Occipital lobe (tissue), 2 donors: Measurements from ENCODE around the gene TICAM1. TPM values are rescaled to one million over a fixed set of nuclear protein-coding genes. Genes with fewer than 3 reads are reported as not detected.
"Not testable (repeated sequence)": the region's sequence is repeated elsewhere in the genome, so short reads cannot be mapped to it uniquely, and the experiment has no call there.

Experiments
- DNase-seq: peaks from one replicate; lab custom pipeline; 2025; lab: John Stamatoyannopoulos, UW
- total RNA-seq: library from RNA; depleted of rRNA; stranded (reverse); fragments of >200 nt; gene quantifications from one replicate; pipeline ENCODE4 v1.2.3, GENCODE V29; 2014

TICAM1 gene
- total RNA-seq, 1 donor from 2014 or later: 0.78 TPM

DNA sequence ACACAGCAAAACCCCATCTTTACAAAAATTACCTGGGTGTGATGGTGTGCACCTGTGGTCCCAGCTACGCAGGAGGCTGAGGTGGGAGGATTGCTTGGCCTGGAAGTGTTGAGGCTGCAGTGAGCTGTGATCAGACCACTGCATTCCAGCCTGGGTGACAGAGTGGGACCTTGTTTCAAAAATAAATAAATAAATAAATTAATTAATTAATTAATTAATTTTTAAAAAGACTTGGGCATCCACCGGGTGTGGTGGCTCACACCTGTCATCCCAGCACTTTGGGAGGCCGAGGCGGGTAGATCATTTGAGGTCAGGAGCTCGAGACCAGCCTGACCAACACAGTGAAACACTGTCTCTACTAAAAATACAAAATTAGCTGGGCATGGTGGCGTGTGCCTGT is 26.4 kb downstream of the TICAM1 start:
- DNase-seq: not testable (repeated sequence)

DNA sequence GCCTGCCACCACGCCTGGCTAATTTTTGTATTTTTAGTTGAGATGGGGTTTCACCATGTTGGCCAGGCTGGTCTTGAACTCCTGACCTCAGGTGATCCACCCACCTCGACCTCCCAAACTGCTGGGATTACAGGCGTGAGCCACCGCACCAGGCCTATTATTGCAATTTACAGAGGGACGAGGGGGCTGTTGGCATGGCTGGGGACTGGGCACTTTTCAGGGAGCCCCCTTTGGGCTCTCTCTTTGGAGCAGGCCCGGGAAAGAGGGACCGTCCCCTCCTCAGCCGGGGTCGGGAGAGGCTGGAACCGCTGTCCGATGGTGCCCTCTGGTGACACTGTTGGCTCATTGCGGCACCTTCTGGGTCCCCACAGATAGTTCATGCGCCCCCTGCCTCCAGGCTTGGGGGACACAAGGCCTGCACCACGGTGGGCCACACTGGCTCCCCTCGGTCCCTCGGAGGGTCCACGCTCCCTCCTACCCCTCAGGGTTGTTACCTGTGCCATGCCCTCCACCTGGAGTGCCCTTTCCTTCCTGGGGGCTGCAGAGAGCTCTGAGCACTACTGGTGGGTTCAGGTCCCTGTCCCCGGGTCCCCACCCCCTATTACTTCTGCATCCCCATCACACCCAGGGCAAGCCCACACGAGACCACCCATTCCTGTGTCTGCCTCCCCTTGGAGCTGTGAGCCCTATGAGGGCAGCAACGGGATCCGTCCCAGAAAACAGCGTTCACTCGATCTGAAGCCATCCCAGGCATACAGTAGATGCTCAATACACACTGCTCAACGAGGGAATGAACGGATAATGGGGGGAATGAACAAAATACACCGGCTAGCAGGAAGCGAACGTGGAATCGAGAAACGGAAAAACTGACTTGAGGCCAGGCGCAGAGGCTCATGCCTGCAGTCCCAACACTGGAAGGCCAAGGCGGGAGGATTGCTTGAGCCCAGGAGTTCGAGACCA is 27.5 kb downstream of the TICAM1 start:
- DNase-seq: no peak

DNA sequence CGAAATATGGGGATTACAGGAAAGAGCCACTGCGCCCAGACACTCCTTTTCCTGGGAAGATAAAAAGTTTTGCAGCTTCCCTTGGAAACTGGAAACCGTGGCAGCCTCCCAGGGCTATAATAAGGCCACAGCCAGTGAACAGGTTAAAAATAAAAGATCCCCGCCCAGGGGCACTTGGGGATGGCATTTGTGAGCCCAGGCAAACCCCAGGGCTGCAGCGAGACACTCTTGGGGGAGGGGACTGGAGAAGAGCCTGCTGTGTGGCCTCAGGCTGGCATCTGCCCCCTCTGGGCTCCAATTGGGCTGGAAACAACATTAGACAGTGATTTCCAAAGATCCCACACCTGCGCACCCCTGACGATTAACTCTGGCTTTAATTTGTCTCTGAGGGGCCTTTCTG is 28.8 kb downstream of the TICAM1 start:
- DNase-seq: no peak

DNA sequence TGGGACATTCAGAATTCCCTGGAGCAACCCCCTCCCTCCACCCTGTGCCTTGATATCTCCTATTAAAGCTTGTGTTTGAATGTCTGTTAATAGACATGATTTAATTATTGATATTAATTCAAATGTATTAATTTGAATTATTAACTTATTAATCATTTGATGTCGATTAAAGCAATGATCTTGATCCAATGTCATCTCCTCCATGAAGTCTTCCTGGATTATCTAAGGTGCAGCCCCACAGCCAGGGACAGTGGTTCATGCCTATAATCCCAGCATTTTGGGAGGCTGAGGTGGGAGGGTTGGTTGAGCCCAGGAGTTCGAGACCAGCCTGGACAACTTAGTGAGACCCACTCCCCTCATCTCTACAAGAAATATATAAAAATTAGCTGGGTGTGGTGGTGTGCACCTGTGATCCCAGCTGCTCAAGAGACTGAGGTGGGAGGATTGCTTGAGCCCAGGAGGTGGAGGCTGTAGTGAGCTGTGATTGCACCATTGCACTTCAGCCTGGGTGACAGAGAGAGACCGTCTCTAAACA is 30.4 kb downstream of the TICAM1 start:
- no peak for DNase-seq

DNA sequence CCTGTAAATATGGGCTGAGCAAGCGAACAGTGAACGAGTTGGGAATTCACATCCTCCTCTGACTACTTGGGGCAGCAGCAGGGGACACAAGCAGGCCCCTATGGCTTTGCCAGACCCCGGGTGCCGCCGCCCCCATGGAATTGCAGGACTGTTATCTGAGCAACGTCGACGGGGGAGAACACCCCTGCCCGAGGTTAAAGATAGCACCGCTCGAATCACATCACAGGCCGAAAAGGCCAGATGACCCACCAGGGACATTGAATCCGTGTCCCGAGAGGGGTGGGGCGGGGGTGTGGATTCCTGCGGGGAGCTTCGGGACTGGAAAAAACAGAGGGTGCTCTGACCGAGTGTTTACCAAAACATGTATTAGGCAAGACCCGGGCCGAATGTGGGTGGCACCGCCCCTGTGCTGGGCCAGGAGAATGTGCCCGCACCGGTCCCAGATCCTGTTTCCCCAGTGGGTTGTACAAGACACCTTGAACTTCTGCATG is 30.9 kb downstream of the TICAM1 start:
- no peak for DNase-seq

DNA sequence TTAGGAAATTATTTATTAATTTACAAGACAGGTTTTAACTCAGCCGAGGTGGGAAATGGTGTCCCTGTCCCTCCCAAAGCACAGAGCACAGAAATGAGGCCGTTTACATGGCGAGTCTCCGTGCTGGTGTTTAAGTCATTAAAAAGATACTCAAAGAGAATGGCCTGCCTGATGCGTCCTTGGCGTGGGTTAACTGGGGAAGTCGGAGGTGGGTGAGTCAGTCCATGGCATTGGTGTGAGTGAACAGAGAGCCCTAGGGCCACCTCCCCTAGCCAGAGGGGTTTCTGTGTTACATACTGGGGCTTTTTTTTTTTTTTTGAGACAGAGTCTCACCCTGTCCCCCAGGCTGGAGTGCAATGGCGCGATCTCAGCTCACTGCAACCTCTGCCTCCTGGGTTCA is 36.1 kb downstream of the TICAM1 start:
- DNase-seq: no peak

DNA sequence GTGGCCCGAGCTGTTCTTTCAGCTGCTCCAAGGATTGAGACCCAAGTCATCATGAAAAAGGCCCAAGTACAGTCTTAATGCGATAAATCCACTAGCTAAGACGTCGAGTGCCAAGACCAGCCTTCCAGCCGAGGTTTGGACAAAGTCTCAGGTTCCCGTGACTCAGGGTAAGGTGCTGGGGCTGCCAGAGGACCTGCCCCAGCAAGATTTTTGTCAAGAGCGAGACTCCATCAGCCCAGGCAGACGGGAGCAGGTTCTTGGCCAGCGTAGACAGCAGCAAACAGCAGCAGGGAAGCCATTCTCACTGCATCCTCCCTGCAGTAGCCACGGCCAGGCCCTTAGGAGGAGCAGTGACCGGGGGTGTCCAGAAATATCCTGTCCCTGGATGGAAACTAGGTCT is 36.5 kb downstream of the TICAM1 start:
- DNase-seq: no peak

DNA sequence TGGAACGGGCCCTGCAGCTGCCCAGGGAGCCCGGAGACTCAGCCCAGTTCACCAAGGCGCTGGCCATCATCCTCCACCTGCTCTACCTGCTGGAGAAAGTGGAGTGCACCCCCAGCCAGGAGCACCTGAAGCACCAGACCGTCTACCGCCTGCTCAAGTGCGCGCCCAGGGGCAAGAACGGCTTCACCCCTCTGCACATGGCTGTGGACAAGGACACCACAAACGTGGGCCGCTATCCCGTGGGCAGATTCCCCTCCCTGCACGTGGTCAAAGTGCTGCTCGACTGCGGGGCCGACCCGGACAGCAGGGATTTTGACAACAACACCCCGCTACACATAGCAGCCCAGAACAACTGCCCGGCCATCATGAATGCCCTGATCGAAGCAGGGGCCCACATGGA is 38.2 kb downstream of the TICAM1 start:
- DNase-seq: not testable (repeated sequence)

DNA sequence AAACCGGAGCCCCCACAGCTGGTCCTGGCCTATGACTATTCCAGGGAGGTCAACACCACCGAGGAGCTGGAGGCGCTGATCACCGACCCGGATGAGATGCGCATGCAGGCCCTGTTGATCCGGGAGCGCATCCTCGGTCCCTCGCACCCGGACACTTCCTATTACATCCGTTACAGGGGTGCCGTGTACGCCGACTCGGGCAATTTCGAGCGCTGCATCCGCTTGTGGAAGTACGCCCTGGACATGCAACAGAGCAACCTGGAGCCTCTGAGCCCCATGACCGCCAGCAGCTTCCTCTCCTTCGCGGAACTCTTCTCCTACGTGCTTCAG is 38.7 kb downstream of the TICAM1 start:
- DNase-seq: not testable (repeated sequence)

DNA sequence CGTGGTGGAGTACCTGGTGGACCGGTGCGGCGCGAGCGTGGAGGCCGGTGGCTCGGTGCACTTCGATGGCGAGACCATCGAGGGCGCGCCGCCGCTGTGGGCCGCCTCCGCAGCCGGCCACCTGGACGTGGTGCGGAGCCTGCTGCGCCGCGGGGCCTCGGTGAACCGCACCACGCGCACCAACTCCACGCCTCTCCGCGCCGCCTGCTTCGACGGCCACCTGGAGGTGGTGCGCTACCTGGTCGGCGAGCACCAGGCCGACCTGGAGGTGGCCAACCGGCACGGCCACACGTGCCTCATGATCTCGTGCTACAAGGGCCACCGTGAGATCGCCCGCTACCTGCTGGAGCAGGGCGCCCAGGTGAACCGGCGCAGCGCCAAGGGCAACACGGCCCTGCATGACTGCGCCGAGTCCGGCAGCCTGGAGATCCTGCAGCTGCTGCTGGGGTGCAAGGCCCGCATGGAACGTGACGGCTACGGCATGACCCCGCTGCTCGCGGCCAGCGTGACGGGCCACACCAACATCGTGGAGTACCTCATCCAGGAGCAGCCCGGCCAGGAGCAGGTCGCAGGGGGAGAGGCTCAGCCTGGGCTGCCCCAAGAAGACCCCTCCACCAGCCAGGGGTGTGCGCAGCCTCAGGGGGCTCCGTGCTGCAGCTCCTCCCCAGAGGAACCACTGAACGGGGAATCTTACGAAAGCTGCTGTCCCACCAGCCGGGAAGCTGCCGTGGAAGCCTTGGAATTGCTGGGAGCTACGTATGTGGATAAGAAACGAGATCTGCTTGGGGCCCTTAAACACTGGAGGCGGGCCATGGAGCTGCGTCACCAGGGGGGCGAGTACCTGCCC is 39.3 kb downstream of the TICAM1 start:
- not testable (repeated sequence) for DNase-seq

DNA sequence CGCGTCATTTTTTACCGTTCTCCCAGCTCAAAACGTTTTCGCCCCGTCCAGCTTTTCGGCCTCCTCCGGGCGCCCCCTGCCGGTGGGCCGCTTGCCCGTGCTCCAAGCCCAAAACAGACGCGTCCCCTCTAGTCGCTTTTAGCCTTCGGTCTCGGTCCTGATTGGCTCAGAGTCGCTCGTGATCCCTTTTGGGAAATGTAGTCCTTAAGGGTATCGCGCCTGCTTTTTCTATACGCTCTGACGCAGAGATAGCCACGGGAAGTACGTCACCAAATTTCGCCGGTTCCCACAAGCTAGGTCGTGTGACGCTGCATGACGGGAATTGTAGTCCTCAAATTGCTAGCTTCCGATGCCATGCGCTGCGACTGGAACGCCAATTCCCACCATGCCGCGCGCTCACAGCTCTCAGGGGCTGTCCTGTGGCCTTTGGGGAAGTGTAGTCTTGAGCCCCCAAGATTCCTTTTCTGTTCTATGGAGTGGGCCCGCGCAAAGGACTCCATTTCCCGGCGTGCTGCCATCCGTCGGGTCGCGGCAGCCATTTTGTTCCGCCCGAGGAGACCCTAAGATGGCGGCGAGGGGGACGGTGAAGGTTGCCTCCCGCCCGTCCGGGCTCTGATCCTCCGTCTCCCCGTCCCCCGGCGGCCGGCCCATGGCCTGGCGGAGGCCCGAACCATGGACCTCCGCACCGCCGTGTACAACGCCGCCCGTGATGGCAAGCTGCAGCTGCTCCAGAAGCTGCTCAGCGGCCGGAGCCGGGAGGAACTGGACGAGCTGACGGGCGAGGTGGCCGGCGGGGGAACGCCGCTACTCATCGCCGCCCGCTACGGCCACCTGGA is 40.1 kb downstream of the TICAM1 start, which contains the start of gene FEM1A:
Gene FEM1A (plus strand): TSS at position 552 of the 836 bp plus-strand sequence. CDS start 121 bp downstream, at position 673.
- peak; percentile 99 for DNase-seq

DNA sequence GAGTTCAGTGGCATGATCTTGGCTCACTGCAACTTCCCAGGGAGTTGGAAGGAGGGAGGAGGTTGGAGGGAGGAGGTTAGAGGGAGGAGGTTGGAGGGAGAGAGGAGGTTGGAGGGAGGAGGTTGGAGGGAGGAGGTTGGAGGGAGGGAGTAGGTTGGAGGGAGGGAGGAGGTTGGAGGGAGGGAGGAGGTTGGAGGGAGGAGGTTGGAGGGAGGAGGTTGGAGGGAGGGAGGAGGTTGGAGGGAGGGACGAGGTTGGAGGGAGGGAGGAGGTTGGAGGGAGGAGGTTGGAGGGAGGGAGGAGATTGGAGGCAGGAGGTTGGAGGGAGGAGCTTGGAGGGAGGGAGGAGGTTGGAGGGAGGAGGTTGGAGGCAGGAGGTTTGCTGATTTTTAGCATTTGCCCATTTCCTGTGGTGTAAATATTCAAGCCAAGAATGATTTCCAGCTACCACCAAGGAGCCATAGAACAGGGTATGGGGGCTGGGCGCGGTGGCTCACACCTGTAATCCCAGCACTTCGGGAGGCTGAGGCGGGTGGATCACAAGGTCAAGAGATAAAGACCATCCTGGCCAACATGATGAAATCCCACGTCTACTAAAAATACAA is 45.0 kb downstream of the TICAM1 start:
- DNase-seq: not testable (repeated sequence)

DNA sequence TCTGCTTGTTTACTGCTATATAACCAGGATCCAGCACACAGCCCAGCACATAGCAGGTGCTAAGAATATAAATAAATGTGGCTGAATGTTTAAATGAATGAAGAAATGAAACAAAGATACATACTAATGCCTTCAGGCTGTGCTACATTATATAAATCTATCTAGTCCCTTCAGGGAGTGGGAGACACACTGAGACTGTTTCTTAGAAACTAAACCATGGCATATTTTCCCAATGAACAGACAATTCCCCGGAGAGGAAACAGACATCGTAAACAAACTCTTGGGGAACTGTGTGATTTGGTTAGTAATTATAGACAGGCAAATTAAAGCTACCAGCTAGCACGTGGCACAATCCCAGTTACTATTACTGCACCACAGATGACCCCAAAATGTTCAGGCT is 49.7 kb downstream of the TICAM1 start:
- DNase-seq: no peak

DNA sequence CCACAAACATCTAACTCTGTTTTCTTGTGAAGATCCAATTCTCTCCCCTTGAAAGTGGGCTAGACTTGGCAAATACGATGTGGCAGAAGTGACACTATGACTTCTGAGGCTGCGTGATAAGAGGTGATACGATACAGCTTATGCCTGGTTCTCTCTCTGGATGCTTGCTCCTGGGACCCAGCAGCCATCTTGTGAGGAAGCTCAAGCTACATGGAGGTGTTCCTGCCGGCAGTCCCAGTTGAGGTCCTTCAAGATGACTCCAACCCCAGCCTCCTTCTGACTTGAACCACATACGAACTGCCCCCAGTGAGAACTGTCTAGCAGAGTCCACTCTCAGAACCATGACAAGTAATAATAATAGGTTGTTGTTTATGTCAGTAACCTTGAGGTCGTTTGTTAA is 50.7 kb downstream of the TICAM1 start:
- no peak for DNase-seq

DNA sequence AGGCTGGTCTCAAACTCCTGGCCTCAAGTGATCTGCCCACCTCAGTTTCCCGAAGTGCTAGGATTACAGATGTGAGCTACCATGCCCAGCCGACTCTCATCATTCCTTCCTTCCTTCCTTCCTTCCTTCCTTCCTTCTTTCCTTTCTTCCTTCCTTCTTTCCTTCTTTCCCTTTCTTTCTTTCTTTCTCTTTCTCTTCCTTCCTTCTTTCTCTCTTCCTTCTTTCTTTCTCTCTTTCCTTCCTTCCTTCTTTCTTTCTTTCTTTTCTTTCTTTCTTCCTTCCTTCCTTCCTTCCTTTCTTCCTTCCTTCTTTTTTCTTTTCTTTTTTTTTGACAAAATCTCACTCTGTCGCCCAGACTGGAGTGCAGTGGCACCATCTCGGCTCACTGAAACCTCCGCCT is 53.4 kb downstream of the TICAM1 start:
- DNase-seq: not testable (repeated sequence)

DNA sequence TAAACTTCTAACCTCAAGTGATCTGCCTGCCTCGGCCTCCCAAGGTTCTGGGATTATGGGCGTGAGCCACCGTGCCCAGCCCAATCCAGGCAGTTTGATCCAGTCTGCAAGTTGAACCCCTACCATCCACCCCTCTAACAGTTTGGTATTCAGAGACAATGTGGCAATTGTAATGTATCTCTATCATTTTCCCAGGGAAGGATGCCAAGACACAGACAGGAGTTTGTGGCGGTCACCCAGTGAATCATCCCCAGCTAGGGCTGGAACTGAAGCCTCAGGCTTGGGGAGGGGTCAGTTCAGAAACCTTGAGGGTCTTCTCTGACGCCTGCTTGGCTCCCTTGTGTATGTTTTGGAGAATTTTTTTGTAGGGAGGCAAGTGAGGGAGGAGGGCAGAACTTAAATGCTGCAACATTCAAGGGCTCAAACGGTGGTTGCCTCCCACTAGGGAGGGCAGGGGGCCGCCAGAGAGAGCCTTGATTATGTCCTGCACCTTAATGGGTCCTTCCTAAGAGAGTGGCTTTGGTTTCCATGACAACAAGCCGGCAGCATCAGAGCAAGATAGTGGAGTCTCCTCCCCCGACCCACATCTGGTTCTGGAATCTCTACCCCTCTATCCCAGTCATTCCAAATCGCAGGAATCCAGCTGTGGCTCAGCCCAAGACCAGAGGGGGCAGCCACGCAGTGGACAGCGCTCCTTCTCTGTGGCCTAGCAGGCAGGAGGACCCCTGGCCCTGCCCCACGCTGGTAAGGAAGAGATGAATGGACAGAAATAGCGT is 54.9 kb downstream of the TICAM1 start:
- DNase-seq: no peak

DNA sequence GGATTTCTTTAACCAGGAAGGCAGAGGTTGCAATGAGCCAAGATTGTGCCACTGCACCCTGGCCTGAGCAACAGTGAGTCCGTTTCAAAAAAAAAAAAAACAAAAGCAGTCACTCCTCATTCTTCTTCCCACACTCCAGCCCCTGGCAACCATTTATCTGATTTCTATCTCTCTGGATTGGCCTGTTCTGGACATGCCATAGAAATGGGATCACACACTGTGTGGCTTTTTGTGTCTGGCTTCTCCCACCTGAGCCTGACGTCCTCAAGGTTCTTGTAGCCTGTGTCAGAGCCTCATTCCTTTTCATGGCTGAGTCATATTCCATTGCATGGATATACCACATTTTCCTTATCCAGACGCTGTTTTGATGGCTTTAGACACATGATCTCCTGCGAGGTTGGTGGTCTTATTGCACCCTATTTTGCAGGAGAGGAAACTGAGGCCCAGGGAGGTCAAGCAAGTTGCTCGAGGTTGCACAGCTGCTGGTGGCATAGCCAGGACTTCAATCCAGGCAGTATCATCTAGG is 55.8 kb downstream of the TICAM1 start:
- no peak for DNase-seq

DNA sequence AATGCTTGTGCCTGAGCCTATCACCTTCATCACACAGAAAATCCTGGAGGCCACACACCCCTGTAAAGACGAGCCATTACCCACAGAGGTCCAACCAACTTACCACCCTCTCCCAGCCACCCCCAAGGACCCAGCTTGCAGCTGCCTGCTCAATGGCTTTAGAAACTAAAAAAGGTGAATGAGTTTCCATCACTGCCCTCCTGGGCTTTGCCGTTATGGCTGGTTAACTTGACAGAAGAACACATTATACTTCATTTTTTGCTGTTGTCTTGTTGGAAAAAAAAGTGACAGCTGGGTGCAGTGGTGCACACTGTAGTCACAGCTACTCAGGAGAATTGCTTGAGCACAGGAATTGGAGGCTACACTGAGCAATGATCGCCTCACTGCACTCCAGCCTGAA is 57.4 kb downstream of the TICAM1 start:
- no peak for DNase-seq

DNA sequence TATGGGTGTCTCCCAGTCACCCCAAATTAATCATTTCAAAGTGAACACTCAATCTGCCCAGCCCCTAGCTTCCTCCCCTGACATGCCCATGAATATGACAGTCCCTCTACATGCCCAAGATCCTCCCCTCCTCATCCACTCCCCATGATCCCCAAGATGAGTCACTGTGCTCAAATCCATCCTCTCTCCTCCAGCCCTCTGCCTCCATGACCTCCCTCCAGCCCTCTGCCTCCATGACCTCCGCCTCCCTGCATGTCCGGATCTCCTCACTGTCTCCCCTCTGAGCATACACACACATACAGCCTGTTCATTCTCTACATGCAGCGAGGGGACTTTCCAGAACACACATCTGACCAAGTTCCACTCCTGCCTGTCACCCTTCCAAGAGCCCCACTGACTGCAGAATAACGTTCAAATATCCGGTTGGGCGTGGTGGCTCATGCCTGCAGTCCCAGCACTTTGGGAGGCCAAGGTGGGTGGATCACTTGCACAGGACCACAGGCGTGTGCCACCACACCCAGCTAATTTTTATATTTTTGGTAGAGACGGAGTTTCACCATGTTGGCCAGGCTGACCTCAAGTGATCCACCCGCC is 58.4 kb downstream of the TICAM1 start:
- no peak for DNase-seq
